GM21529 (cell line): ENCODE data around the gene MYRF.

Experiments used
- ATAC-seq: cut with Tn5 transposase; IDR thresholded peaks from one replicate; pipeline ENCODE4 v1.9.1; 2021; ENCODE audit not compliant: unreplicated experiment

The MYRF gene

DNA sequence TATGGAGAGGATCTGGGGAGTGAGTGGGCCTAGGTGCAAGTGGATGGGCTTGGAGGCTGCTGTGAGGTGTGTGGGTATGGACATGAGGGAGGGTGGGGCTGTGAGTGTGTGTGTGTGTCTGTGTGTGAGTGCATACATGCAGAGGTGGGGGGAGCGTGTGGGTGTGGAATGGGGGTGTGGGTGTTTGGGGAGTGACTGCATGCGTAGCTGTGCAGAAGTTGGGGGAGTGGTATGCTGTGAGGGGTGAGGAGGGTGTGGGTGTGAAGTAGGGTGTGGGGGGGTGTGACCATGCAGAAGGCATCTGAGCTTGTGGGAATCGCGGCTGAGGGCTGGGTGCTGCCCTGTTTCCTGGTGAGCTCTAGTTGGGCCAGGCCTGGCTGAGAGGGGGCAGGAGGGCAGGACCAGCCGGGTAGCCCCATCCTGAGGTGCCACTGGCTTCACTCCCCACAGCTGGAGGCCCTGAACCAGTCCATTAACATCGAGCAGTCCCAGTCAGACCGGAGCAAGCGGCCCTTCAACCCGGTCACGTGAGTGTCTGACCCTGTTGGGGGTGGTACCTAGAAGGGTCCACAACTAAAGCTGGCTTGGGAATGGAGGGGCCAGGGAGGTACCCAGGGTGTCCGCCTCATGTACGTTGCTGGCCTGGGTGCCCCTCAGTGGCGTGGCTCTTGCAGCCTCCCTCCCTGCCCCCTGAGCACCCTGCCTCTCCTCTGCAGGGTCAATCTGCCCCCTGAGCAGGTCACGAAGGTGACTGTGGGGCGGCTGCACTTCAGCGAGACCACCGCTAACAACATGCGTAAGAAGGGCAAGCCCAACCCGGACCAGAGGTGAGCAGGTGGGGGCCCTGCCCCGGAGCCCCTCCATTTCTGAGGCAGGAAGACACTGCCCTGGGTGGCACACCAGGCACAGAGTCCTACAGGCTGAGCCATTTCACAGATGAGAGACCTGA lies 23.4 kb downstream of the MYRF start:
- no peak for ATAC-seq

DNA sequence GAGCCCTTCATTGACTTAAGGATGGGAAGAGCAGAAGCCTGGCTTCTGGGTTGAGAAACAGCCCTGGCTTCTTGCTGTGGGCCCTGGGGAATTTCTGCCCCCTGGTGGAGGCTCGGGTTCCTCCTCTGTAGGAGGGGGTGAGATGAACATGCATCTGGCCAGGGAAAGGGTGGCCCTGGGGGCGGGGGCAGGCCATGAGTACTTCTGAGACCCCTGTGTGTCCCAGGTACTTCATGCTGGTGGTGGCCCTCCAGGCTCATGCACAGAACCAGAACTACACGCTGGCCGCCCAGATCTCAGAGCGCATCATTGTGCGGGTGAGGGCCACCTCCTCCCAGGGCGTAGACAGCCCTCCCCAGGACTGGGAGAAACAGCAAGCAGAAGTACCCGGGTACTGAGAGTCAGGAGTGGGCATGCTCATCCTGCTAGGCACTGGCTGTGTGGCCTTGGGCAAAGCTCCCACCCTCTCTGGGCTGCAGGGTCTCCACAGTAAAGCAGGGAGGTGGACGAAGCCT lies 24.2 kb downstream of the MYRF start:
- peak; percentile 49 for ATAC-seq

DNA sequence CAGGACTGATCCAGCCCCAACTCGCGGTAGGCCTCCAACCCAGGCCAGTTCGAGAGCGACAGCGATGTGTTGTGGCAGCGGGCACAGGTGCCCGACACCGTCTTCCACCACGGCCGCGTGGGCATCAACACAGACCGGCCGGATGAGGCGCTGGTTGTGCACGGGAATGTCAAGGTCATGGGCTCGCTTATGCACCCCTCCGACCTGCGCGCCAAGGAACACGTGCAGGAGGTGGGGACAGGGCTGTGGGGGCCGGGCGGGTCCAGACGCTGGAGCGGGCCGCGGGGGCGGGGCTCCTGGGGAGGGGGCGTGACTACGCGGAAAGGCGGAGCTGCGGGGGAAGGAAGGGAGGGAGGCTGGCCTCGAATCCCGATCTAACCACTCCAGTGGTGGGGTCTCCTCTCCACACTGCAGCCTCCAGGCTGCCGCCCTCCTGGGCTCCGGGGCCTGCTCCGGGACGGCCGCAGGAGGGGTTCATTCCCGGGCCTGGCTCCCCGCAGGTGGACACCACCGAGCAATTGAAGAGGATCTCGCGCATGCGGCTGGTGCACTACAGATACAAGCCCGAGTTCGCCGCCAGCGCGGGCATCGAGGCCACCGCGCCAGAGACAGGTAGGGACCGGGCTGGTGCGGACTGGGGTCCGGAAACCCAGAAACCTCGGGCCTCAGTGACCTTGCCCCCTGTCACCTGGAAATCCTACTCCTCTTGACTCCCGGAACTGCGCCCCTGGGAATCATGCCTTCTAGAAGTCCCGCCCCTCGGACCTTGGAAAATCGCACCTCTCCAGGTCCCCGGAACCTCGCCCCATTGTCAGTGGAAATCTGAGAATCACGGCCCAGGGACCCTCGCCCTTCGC lies 25.0 kb downstream of the MYRF start:
- ATAC-seq = no peak

DNA sequence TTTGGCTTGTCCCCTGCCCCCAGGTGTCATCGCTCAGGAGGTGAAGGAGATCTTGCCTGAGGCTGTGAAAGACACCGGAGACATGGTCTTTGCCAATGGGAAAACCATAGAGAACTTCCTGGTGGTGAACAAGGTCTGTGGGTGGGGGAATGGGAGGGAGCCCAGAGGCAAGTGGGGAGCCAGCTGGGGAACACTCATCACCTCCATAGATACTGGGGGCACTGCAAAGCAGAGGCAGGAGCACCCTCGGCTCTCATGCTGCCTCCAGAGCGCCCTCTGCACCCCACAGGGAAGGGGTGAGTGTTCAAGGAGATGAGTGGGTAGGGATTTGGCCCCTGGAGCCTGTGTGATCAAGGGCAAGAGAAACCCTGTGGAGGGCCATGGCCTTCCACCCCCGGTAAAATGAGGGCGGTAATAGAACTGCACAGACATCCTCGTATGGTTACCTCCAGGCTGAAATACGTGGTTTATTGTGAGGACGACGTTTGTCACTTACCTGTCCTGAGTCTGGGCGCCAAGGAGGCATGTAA lies 26.0 kb downstream of the MYRF start:
- no peak for ATAC-seq

DNA sequence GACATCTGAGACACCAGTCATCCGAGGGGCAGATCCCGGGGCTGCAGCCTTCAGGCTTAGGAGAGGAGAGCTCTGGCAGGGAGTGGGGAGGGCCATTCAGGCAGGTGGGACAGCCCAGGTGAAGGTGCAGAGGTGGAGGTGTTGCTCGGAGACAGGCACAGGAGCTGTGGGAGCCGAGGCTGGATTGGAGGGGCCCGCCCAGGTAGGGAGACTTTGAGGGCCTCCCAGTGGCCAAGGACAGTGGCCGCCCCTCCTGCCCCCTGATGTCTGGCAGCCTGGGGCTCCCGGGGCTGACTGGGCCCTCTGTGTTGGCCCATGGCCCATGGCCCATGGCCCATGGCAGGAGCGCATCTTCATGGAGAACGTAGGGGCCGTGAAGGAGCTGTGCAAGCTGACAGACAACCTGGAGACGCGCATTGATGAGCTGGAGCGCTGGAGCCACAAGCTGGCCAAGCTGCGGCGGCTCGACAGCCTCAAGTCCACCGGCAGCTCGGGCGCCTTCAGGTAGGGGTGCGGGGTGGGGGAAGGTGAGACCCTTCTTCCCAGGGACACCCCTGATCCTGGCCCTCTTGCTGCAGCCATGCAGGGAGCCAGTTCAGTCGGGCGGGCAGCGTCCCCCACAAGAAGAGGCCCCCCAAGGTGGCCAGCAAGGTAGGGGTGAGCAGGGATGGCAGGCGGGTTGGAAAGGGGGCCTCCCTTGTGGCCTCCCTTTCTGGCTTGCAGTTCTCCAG lies 26.6 kb downstream of the MYRF start:
- no peak for ATAC-seq

DNA sequence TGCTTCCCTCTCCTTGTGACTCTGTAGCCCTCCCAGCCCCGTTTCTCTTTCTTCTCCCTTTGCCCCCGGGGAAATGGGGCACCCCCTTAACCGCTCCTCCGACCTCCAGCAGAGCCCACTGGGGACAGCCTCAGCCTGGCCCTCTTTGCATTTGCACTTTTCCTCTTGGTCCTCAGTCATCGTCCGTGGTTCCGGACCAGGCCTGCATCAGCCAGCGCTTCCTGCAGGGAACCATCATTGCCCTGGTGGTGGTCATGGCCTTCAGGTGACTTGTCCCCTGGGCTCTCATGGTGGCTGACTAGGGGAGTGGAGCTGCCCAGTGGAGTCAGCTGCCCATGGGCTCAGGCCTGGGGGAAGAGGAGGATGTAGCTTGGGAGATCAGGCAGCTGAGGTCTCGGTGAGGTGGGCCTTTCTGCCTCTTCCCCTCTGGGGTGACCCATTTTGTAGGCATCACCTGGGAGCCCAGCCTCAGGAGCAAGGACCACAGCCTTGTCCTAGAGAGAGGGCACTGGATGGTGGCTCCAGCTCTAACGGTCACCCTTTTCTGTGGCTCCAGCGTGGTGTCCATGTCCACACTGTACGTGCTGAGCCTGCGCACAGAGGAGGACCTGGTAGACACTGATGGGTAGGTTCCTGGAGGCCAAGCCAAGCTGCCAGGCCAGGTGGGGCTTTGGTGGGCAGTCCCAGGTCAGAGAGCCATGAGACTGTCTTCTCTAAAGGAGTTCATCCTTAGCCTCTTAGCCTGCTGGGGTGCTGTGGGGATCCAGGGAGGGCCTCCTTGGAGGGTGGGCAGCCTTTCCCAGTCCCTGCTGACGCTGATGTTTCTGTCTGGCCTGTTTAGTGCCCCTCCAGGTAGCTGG lies 27.5 kb downstream of the MYRF start:
- ATAC-seq = no peak

DNA sequence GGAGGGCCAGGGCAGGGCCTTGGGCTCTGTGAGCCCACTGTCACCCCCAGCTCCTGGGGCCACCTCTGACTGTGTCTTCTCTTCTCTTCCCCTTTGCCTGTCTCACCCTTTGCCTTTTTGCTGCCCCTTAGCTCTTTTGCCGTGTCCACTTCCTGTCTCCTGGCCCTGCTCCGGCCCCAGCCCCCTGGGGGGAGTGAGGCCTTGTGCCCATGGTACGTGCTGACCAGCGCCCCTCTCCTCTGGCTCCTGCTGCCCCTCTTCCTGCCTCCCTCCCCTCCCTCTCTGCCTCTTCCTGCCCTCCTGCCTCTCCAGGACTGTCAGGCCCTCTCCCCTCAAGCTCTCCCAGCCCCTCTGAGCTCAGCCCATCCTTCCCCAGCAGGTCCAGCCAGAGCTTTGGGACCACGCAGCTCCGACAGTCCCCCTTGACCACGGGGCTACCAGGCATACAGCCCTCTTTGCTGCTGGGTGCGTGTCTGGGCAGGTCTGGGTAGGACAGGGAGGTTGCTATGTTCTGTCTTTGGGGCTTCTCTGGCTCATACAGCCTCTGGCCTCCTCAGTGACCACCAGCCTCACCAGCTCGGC lies 28.2 kb downstream of the MYRF start:
- no peak for ATAC-seq

DNA sequence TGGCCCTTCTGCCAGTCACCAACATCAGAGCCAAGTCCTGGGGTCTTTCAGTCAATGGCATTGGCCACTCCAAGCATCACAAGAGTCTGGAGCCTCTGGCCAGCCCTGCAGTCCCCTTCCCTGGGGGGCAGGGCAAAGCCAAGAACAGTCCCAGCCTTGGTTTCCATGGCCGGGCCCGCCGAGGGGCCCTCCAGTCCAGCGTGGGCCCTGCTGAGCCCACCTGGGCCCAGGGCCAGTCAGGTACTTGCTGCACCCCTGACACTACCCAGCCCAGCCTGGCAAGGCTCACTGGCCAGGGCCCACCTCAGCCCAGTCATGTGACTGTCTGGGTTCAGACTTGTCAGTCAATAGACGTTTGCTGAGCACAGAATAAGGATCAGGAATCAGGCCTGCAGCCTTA lies 29.1 kb downstream of the MYRF start:
- ATAC-seq = no peak

DNA sequence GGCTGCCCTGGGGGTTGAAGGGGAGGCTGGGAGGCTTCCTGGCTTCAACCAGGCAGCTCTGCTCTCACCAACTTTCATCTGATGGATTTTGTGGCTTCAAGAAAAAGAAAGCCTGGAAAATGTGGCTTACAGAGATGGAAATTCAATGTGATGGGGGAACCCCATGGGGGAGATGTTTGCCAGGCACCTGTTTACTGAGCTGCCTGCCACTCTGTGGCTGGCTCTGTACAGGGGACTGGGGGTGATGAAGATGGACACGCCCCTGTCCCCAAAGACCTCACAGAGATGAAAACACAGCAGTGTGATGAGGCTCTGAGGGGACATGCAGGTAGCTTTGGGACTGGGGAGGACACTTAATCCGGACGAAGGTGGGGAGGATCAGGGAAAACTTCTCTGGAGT lies 29.9 kb downstream of the MYRF start:
- ATAC-seq = no peak

DNA sequence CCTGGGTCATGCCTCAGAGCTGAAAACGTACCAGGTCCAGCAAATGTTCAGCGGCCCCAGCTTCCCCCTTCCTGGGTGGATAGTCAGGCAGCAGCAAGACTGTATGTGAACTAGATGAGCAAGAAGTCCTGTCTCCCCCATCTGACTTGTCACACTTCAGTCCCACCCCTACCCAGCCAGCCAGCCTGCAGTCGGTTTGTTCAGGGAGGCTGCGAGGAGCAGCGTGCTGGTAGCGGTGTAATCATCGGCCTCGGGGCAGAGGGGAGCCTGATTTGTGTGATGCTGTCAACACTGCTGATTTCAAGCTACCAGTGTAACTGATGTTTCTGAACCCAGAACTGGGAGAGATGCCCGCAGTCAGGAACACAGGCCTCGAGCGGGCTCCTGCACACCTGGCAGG lies 30.4 kb downstream of the MYRF start:
- ATAC-seq = no peak

DNA sequence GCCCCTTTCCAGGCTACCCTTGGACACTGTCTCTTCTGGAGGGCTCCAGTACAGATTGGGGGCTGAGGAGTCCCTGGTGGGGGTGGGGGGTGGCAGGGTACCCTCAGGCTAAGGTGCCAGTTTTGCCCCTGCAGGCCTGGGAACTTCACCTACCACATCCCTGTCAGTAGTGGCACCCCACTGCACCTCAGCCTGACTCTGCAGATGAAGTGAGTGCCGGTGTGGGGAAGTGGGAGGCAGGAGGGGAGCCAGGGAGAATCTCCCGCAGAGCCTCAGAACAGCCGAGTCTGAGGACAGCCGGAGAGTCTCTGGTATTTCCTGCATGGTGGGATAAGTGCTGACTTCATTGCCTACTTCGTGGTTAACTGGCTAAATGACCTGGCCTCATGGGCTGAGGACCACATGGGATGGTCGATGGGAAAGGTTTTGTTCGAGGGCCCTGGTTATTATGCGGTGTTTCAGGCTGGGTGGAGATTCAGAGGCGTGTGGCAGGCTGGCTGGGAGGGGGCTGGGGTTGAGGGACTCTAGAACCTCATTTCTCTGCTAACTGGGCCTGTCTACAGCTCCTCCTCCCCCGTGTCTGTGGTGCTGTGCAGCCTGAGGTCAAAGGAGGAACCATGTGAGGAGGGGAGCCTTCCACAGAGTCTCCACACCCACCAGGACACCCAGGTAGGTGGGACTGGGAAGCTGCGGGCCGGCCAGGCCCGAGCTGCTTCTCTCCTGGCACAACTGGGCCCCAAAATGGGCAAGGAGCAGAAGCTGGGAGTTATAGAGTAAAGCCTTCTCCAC lies 31.5 kb downstream of the MYRF start:
- no peak for ATAC-seq

DNA sequence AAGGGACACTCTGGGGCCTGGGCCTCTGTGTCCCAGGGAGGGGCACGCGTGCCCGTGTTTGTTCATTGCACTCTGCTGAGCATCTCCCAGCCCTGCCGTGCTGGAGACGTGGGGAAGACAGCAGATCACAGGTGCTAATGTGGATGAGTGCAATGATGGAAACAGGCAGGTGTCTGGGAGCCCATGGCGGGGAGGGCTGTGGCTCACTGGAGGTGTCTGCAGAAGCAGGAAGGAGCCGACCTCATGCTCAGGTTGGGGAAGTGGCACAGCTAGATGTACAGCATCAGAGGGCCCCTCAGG lies 32.0 kb downstream of the MYRF start:
- no peak for ATAC-seq

DNA sequence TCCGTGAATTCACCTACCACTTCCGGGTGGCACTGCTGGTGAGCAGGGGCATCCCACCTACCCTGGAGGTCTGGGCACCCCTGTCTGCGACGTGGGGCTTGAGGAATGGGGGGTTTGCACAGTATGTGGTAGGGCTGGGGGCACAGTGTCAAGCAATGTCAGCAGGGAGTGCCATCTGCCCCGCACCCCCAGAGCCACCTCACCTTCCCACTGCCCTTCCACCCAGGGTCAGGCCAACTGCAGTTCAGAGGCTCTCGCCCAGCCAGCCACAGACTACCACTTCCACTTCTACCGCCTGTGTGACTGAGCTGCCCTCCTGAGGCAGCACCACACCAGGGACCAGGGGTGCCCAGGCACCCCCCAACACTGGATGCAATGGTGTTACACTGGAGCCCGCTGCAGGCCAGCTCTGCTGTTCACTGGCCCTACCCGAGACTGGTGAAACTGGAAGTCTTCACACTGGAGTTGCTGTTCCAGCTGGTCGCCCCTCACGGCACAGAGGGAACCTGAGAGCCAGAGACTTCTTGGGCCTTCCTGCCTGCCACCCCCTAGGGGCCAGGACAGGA lies 33.5 kb downstream of the MYRF start:
- ATAC-seq = no peak

DNA sequence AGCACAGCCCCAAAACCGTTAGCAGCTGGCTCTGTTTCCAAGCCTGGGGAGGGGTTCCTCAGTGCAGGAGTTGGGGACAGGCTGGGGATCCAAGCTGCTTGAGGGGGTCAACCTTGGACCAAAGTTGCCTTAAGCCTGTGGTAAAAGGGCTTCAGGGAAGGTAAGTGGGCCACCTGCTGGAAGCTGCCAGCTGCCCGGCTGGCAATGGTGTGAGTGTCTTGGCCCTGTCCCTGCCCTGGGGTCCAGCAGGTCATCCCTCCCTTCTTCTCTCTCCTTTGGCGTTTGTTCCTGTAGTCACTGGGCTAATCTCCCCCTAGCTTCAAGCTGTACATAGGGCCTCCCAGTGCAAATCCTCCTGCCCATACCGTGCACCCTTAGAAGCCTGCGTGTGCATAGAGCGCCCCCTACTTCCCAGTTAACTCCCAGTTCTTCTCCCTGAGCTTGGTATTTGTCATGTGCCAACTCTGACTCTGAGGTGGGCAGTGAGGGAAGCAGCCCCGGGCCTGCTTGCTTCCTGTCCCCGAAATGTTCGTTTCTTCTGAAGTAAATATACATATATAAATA lies 35.6 kb downstream of the MYRF start:
- no peak for ATAC-seq

DNA sequence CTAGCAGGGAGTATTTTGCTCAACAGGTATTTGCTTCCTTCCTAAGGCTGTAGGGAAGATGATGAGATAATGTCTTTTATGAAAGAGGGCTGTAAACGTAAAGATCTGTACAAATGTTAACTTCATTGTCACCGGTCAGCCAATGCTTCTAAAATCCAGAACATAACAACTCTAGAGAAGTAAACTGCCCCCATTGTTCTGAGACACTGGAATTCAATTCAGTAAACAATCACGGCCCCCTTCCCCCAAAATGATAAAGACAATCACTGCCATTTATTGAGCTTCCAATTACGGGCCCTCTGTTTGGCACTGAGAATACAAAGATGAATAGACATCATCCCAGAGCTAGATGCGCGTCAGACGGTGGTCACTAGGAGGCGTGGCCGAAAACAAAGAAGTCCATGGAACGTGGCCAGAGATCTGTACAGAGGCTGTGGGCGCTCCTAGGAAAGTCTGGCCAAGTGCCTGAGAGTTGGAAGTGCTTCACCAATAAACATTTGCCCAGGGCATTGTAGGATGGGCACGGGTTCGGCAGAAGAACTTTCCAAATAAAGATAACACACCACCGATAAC lies 39.4 kb downstream of the MYRF start:
- ATAC-seq = no peak

DNA sequence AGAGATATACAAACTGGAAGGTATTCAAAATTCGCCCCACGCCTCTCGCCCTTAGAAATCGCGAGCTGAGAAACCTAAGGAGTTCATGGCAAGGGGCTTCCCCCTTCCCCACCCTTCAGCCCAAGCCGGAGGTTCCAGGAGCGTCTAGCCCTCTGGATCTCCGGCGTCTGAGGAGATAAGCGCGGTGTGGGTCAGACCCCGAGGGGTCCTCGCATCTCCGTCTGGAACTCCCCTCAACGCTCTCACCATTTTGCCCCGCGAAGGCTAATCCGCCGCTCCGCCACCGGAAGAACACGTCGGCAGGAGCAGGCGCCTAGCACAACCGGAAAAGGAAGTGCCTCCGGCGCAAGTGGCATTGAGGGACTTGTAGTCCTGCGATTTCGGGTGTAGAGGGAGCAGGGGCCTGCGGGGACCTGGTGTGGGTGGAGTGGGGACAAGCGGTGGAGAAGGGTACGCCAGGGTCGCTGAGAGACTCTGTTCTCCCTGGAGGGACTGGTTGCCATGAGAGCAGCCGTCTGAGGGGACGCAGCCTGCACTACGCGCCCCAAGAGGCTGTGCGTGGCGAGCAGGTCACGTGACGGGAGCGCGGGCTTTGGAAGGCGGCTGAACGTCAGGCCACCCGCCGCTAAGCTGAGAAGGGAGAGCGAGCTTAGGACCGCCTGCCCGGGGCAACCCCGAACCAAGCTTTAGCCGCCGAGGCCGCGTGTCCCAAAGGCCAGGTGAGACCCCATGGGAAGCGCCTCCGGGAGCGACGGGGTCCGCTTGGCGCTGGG lies 40.1 kb downstream of the MYRF start, which contains the start of the genes FEN1 and TMEM258:
TSS of gene FEN1 (plus strand) at position 602 of the 773 bp plus-strand sequence. CDS start 2,451 bp downstream, outside the sequence.
TSS of gene TMEM258 (minus strand) at position 290 of the 773 bp plus-strand sequence. CDS start at position 249, 41 bp downstream.
- peak; percentile 87 for ATAC-seq
